GM10266 (cell line): ENCODE measurements around the gene ANKRD34A.
A peak's percentile ranks its signal among the peaks of the same experiment; 100 is the strongest.
"Not testable (repeated sequence)": the region's sequence is repeated elsewhere in the genome, so short reads cannot be mapped to it uniquely, and the experiment has no call there.

Experiments used
- DNase-seq: peaks from one replicate; pipeline ENCODE4 v3.0.0; 2012; ENCODE audit errors: extremely low spot score
- CTCF ChIP-seq: IDR thresholded peaks from 2 replicates; pipeline ENCODE4 v1.5.1; 2012; ENCODE audit warnings: mild to moderate bottlenecking, low read depth; ENCODE audit not compliant: control insufficient read depth, insufficient read depth; ENCODE audit errors: missing control alignments

ANKRD34A gene

DNA sequence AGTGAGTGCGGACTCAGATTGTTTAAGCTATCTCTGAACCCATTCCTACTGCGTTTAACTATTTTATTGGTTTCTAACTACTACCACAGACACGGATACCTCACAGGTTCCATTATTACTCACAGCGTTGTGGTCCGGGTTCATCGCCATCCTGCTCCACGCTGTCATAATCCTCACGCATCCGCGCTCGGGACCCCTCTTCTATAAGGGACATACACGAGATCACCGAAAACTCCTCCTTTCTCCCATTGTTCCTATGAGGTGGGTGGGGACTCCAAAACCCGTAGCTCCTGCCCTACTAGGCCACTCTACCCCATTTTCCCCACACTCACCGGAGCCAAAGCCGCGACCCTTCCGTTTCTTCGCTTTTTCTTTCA is 37.7 kb downstream of the ANKRD34A start:
- no peak for TF ChIP-seq CTCF

DNA sequence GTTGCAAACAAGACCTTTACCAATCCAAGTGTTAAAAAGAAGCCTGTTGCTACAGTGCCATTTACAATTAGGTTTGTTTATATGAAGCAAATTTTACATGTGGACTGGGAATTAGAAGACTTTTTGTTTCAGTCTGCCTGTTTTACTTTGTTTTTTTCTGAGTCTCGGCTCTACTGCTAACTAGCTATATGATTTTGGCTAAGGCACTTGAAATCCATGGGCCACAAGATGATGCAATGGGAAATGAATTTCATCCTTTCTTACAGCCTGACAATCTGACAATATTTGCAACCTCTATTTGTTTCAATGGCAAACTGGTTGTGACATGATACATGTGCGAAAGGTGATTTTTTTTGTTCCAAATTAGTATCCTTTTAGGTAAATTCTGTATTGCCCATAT is 42.1 kb downstream of the ANKRD34A start:
- no peak for DNase-seq
- no peak for TF ChIP-seq CTCF

More for the DNA sequence above, 37.7 kb downstream of the ANKRD34A start:
- DNase-seq, result no peak

DNA sequence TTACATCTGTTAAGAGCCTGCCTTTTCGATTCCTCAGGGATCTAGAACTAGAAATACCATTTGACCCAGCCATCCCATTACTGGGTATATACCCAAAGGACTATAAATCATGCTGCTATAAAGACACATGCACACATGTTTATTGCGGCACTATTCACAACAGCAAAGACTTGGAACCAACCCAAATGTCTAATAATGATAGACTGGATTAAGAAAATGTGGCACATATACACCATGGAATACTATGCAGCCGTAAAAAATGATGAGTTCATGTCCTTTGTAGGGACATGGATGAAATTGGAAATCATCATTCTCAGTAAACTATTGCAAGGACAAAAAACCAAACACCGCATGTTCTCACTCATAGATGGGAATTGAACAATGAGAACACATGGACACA is 44.1 kb downstream of the ANKRD34A start:
- DNase-seq, result not testable (repeated sequence)

GRCh38 chr1:145918992-145919939 is 45.1 kb downstream of the ANKRD34A start:
- no peak for TF ChIP-seq CTCF
- DNase-seq, result peak; percentile 30

DNA sequence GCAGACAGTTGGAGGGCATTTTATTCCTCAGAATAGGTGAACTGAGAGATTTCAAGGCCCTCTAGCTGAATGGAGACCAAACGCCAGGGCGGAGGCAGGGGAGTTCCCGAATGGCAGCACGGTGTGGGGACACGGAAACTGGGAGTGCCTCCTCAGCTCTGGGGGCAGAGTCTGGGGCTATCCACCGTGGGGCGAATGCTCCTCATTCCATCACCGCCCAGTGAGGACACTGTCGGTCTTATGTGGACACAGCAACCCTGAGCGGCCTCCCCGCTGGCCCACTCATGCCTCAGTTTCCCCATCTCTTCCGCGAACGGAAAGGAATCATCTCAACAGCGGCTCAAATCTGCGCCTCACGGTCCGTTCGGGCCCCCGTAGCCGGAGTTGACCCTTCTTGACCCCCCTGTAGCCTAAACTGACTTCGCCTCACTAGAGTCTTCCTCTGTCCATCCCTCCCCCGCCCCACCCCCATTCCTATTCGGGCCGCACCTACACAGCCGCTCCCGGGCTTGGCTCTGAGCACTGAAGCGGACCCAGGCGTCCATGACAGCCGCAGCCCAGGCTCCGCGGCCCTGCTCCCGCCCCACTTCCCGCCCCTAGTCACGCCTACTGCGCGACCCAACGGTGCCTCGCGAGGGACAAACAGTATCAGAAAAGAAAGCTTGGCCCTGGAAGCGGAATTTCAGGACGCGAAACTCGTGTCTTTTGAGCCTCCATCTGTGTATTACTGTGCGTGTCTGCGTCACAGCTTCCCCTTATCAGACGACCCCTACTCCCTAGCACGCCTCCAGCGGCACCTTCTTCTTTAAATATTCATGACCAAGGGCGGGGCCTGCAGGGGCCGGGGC is 46.0 kb downstream of the ANKRD34A start, which contains the start of gene PEX11B:
PEX11B (minus strand) TSS at position 574 of the 848 bp plus-strand sequence; CDS start at position 545, 29 bp downstream.
- TF ChIP-seq CTCF, result no peak
- DNase-seq, result peak; percentile 87

GRCh38 chr1:145917595-145917994 is 46.8 kb downstream of the ANKRD34A start:
- DNase-seq, result no peak
- TF ChIP-seq CTCF, result no peak

- TF ChIP-seq CTCF, result no peak
- DNase-seq, result no peak
Measured at GRCh38 chr1:145916745-145917144, 47.6 kb downstream of the ANKRD34A start.
